ENCODE results near the gene ACVR2B.

GRCh38 chr3:38460377-38461270 is 6.9 kb downstream of the ACVR2B start:
- no peak for TF ChIP-seq ZNF614 (CRISPR knock-in tag; IDR thresholded peaks at IDR 0.05; ENCODE audit: borderline replicate concordance)
- no peak for TF ChIP-seq CTCF (CRISPR knock-in tag; IDR thresholded peaks at IDR 0.05)
- TF ChIP-seq FOXO4 (CRISPR knock-in tag; conservative IDR thresholded peaks at IDR 0.05), result no peak
- no peak for TF ChIP-seq FOXA1 (IDR thresholded peaks at IDR 0.05)
- no peak for TF ChIP-seq FOXA1 (CRISPR knock-in tag; IDR thresholded peaks at IDR 0.05)
- TF ChIP-seq FOXA3 (CRISPR knock-in tag; IDR thresholded peaks at IDR 0.05), result no peak
- TF ChIP-seq ZNF629 (CRISPR knock-in tag; conservative IDR thresholded peaks at IDR 0.05), result no peak

Data from HepG2 (cell line).